Transverse colon (tissue), 4 donors: ENCODE data around the gene PRCP. TPM values are rescaled to one million over a fixed set of nuclear protein-coding genes. Genes with fewer than 3 reads are reported as not detected.
A peak's percentile ranks its signal among the peaks of the same experiment; 100 is the strongest.

Experiments used
- DNase-seq: peaks from one replicate; pipeline ENCODE4 v3.0.0-alpha.2; 2019
- H3K27ac ChIP-seq, 4 donors: fragments of 200-600 bp; sonication (generic); 2 replicates each; pipeline ENCODE4 v1.5.1; 2016 to 2018; ENCODE audit warnings: inconsistent platforms in 4 of 4
- H3K27me3 ChIP-seq: fragments of 200-600 bp; sonication (generic); 2 replicates; pipeline ENCODE4 v1.5.1; 2017; ENCODE audit warnings: inconsistent platforms
- H3K36me3 ChIP-seq, 4 donors: fragments of 200-600 bp; sonication (generic); 2 replicates each; pipeline ENCODE4 v1.5.1; 2017 to 2019; ENCODE audit warnings: inconsistent platforms in 4 of 4
- H3K4me1 ChIP-seq, 4 donors: fragments of 200-600 bp; sonication (generic); 2 replicates each; pipeline ENCODE4 v1.5.1; 2017 to 2020; ENCODE audit warnings: inconsistent platforms in 4 of 4
- H3K4me3 ChIP-seq, 4 donors: fragments of 200-600 bp; sonication (generic); 1 replicate in 1 of 4; 2 replicates in 3 of 4; pipeline versions ENCODE4 v1.5.1 to v1.6.1; 2017 to 2019; ENCODE audit warnings: inconsistent platforms in 4 of 4
- H3K9me3 ChIP-seq, 2 donors: fragments of 200-600 bp; sonication (generic); 2 replicates each; pipeline ENCODE4 v1.5.1; 2017 to 2019; ENCODE audit warnings: inconsistent platforms in 2 of 2
- EP300 ChIP-seq: sonication (generic); formaldehyde crosslinking; IDR thresholded peaks from one replicate; pipeline ENCODE4 v1.6.1; 2017; ENCODE audit warnings: antibody characterized with exemption, low read depth
- POLR2A ChIP-seq: fragments of 450-650 bp; IDR thresholded peaks from one replicate; pipeline ENCODE4 v1.6.1; 2016; ENCODE audit warnings: antibody characterized with exemption, mild to moderate bottlenecking, moderate library complexity
- POLR2AphosphoS5 ChIP-seq, 3 donors: sonication (generic); formaldehyde crosslinking; IDR thresholded peaks; one replicate each; pipeline ENCODE4 v1.6.1; 2016; ENCODE audit warnings: antibody characterized with exemption in 3 of 3
- WGBS, 2 donors: methylation state at CpG; one replicate each; pipeline ENCODE4 v1.1.5; 2018; ENCODE audit warnings: low coverage in 1 of 2; 5-methylcytosine and 5-hydroxymethylcytosine counted together
- in situ Hi-C, 4 donors: fragments of 200-750 bp; cut with MboI; loops; one replicate each; pipeline versions ENCODE4 v1.15.0 to v1.15.1; 2017; ENCODE audit warnings: low sequenced_read_pairs in 3 of 4, low pct_ligation_motif_present in 1 of 4, low pct_unique_long_range_greater_than_20kb in 1 of 4
- intact Hi-C: fragments of 100-400 bp; cut with DNase I; formaldehyde crosslinking; loops from one replicate; pipeline ENCODE4 v1.15.1; 2023; ENCODE audit warnings: low total_unique reads
- total RNA-seq, 4 donors: library from RNA; depleted of rRNA; stranded (reverse); fragments of >200 nt; gene quantifications; one replicate each; pipeline ENCODE4 v1.1.0, GENCODE V29; 2016
- TF ChIP-seq, protein P1 (sequence below), 5 experiments: fragments of 200-600 bp in 3 of 5; fragments of 450-650 bp in 2 of 5; sonication (generic) in 3 of 5; IDR thresholded peaks; 1 replicate in 2 of 5; 2 replicates in 3 of 5; pipeline ENCODE4 v1.5.1; 2016 to 2017; ENCODE audit warnings: antibody characterized with exemption in 5 of 5, inconsistent platforms in 3 of 5, mild to moderate bottlenecking in 2 of 5, moderate library complexity in 1 of 5

The PRCP gene
- total RNA-seq, 4 donors from 2014 or later = 20.9 to 34.8 (median 29.9) TPM

DNA sequence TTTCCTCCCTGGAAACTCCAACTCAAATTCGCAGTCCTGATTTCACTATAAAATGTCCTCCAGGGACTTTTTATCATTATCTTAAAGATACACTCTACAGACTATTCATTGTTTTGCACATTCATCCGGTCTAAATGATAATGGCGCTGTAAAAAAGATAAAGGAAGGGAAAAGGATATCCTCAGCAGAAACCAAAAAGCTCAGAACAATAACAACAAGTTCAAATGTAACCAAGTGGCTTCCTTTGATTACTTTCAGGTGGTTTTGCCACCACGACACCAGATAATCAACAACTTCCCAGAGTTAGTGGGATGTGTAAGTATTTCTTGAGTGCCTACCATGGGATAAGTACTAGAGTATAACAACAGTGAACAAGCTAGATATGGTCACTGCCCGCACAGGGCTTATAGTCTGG, 26.3 kb downstream of the PRCP start:
- DNase-seq = no peak
- Histone ChIP-seq H3K27me3 (no peaks in the 10 kb centered on the region), H3K4me1 (peaks cover 0 to 11% (median 0%) of the 10 kb centered on the region in 4 donors), H3K36me3 (no peaks in the 10 kb centered on the region), H3K4me3 (no peak overlapping the region), H3K27ac (no peak overlapping the region), H3K9me3 (no peaks in the 10 kb centered on the region)
- 65 to 72% methylated on average over 4 to 5 of the region's 5 CpGs for WGBS, 2 donors
- in situ Hi-C loops = loop anchor here in 1 of 4 donors (25.0 kb wide), 1 partner anchor 938 kb away; no protein-coding TSS in a partner anchor
- TF ChIP-seq EP300 (no peak), POLR2AphosphoS5 (IDR thresholded peaks at IDR 0.05) (no peak), POLR2A (no peak)
- TF ChIP-seq, protein P1, sequence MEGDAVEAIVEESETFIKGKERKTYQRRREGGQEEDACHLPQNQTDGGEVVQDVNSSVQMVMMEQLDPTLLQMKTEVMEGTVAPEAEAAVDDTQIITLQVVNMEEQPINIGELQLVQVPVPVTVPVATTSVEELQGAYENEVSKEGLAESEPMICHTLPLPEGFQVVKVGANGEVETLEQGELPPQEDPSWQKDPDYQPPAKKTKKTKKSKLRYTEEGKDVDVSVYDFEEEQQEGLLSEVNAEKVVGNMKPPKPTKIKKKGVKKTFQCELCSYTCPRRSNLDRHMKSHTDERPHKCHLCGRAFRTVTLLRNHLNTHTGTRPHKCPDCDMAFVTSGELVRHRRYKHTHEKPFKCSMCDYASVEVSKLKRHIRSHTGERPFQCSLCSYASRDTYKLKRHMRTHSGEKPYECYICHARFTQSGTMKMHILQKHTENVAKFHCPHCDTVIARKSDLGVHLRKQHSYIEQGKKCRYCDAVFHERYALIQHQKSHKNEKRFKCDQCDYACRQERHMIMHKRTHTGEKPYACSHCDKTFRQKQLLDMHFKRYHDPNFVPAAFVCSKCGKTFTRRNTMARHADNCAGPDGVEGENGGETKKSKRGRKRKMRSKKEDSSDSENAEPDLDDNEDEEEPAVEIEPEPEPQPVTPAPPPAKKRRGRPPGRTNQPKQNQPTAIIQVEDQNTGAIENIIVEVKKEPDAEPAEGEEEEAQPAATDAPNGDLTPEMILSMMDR (IDR thresholded peaks at IDR 0.05) = no peak
- intact Hi-C loops = loop anchor here (10.0 kb wide), 1 partner anchor 1981 kb away; no protein-coding TSS in a partner anchor

DNA sequence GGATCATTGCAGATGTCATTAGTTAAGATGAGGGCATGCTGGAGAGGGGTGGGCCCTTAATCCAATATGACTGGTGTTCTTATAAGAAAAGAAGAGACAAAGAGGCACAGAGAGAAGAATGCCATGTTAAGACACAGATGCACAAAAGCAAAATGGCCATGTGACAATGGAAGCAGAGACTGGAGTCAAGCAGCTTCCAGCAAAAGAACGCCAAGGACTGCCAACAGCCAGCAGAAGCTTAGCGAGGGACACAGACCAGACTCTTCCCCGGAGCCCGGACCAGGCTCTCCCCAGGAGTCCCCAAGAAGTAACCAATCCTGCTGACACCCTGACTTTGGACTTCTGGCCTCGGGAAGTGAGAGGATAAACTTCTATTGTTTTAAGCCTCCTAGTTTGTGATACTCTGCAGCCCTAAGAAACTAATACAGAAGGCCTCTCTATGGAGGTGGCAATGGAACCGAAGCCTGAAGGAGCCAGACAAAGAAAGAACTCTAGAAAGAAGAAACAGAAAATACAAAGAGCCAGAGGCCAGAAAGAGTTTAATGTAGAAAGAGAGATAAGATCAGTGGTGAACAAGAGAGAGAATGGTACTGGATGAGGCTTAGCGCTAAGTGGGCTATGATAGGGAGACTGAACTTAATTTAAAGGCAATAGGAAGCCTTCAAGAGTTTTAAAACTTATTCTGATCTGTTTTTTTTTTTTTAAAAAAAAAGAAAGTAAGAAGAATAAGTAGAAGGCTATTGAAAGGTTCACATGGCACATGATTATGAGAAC, 27.7 kb downstream of the PRCP start:
- Histone ChIP-seq H3K36me3 (no peaks in the 10 kb centered on the region), H3K9me3 (no peaks in the 10 kb centered on the region), H3K4me3 (no peak overlapping the region), H3K27me3 (no peaks in the 10 kb centered on the region), H3K27ac (no peak overlapping the region), H3K4me1 (peaks cover 0 to 19% (median 4%) of the 10 kb centered on the region in 4 donors)
- 85 to 89% methylated on average over 7 of the region's 7 CpGs for WGBS, 2 donors
- in situ Hi-C loops (loop anchor here in 1 of 4 donors (25.0 kb wide), 1 partner anchor 940 kb away; no protein-coding TSS in a partner anchor), intact Hi-C loops (loop anchor here (10.0 kb wide), 1 partner anchor 1982 kb away; no protein-coding TSS in a partner anchor)
- DNase-seq = no peak
- no peak for TF ChIP-seq EP300
- no peak for TF ChIP-seq POLR2AphosphoS5 (IDR thresholded peaks at IDR 0.05)
- no peak for TF ChIP-seq POLR2A
- TF ChIP-seq, protein P1 (IDR thresholded peaks at IDR 0.05) = no peak

DNA sequence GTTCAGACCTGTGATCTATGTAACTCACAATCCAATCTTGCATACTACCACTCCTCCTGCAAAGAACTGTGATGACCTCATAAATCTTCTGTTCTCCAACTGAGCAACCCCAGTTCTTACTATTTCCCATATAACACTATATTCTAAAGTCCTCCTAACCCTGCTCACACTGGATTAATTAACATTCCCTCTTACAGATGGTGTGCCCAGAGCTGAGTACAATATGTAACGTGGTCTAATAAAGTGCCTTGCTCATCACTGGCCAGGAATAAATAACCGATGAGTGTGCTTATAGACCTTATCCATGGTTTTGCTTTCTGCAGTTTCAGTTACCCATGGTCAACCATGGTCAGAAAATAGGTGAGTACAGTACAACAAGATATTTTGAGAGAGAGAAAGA, 28.6 kb downstream of the PRCP start:
- DNase-seq = no peak
- in situ Hi-C loops = loop anchor here in 1 of 4 donors (25.0 kb wide), 1 partner anchor 941 kb away; no protein-coding TSS in a partner anchor
- intact Hi-C loops = loop anchor here (10.0 kb wide), 1 partner anchor 1983 kb away; no protein-coding TSS in a partner anchor

DNA sequence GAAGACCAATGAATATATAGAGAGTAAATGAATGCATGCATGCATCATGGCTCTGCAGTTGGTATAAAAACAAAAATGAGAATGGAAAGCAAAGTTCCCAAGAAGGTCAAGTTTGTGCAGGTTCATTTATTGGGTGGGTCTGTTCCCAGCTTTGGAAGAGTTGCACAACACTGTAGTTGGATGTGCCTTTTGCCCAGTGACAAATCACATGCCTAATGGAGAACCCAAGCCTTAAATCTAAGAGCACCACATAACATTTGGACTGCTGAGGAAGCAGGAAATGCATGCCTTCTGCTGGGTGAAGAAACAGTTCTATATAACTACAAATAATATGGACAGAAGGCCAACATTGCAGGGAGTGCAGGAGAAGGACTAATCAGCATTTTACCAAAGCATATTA, 30.6 kb downstream of the PRCP start:
- H3K9me3 ChIP-seq = no peaks in the 10 kb centered on the region
- H3K4me3 ChIP-seq = no peak overlapping the region
- H3K27ac ChIP-seq = peak overlapping the region in 1 of 4 donors; percentile 18
- H3K4me1 ChIP-seq = peaks cover 0 to 25% (median 8%) of the 10 kb centered on the region in 4 donors
- DNase-seq = no peak
- intact Hi-C loops (loop anchor here (10.0 kb wide), 1 partner anchor 1985 kb away; no protein-coding TSS in a partner anchor), in situ Hi-C loops (loop anchor here in 1 of 4 donors (25.0 kb wide), 1 partner anchor 943 kb away; no protein-coding TSS in a partner anchor)
- no peaks in the 10 kb centered on the region for H3K36me3 ChIP-seq
- no peak for TF ChIP-seq POLR2AphosphoS5 (IDR thresholded peaks at IDR 0.05)
- TF ChIP-seq POLR2A = no peak
- TF ChIP-seq, protein P1 (IDR thresholded peaks at IDR 0.05) = no peak
- TF ChIP-seq EP300 = no peak
- no peaks in the 10 kb centered on the region for H3K27me3 ChIP-seq

More for the DNA sequence above, 28.6 kb downstream of the PRCP start:
- H3K4me3 ChIP-seq = no peak overlapping the region
- H3K36me3 ChIP-seq = no peaks in the 10 kb centered on the region
- H3K27me3 ChIP-seq = no peaks in the 10 kb centered on the region
- WGBS, 2 donors = 93 to 96% methylated on average over 2 of the region's 2 CpGs
- H3K27ac ChIP-seq = no peak overlapping the region
- no peak for TF ChIP-seq POLR2AphosphoS5 (IDR thresholded peaks at IDR 0.05)
- no peak for TF ChIP-seq EP300
- TF ChIP-seq, protein P1 (IDR thresholded peaks at IDR 0.05) = no peak
- no peak for TF ChIP-seq POLR2A
- H3K9me3 ChIP-seq = no peaks in the 10 kb centered on the region
- peaks cover 0 to 22% (median 8%) of the 10 kb centered on the region in 4 donors for H3K4me1 ChIP-seq
